HG03354 (cell line): Measurements from ENCODE around the gene PLEKHJ1.

ENCODE experiments used
- ATAC-seq: cut with Tn5 transposase; IDR thresholded peaks from one replicate; pipeline ENCODE4 v1.9.1; 2021; ENCODE audit warnings: mild to moderate bottlenecking; ENCODE audit not compliant: unreplicated experiment, poor library complexity, severe bottlenecking

Gene PLEKHJ1

DNA sequence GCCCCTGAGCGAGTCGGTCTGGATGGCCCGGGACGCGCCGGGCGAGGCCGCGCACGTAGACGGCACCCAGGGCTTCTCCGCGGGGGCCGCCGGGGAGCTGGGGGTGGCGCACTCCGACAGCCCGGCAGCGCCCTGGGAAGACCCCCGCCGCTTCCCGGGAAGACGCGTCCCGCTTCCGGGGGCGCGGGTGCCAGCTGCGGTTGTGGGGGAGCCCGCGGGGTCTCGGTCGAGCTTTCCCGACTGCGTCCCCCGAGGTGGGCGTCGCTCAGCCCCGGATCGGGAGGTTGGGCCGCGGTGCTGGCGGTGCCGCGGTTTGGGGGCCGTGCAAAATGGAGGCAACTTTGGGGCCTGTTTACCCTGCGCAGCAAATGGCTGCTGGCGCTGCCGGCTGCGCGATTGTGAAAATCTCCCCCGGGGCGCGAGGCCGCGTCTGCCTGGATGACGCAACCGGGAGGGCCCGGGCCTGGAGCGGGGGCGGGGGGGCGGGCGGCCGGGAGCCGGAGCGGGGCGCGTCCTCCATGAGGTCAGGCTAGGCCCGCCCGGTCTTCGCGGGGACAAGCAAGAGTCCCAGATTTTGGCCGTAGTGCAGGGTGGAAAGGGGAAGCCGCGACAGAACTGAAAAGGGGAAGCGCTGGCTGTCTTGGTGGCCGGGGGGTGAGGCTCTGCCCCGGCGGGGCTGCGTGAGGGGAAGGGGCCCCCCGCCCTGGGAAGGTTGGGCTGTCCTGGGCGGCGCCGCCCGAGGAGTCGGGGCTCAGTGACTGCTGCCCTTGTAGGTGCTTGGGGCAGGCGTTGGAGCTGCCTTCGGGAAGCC lies 34.5 kb upstream of the PLEKHJ1 start:
- ATAC-seq = no peak

- no peak for ATAC-seq
Measured at GRCh38 chr19:2270157-2270422, 34.0 kb upstream of the PLEKHJ1 start.

DNA sequence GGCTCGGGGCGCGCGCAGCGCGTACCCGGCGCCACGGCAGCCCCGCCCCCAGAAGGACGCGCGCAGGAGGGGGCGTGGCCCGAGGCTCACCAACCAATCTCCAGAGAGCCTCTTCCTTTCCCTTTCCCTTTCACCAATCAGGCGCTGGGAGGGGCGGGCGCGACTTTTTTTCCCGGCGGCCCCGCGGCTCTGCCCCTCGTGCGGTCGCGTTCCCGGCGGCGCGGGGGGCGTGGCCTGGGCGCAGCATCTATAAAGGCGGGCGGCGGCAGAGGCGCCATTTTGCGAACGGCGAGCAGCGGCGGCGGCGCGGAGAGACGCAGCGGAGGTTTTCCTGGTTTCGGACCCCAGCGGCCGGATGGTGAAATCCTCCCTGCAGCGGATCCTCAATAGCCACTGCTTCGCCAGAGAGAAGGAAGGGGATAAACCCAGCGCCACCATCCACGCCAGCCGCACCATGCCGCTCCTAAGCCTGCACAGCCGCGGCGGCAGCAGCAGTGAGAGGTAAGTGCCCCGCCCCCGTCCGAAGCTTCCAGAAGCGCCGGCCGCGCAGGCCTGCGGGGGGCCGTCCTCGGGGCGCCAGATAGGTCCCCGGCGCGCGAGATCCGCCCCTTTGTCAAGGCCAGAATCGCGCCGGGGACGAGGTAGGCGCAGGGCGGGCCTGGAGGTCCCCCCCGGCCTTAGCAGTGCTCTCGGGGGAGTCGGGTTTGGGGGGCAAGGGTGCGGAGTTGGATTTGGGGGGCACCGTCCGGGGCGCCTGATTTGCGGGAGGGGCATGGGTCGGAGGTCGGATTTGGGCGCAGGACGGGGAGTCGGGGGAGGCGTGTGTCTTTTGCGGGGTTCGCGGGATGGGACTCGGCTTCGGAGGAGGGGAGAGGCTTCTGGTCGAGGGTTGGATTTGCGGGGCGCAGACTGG lies 33.4 kb upstream of the PLEKHJ1 start:
- peak; percentile 57 for ATAC-seq

DNA sequence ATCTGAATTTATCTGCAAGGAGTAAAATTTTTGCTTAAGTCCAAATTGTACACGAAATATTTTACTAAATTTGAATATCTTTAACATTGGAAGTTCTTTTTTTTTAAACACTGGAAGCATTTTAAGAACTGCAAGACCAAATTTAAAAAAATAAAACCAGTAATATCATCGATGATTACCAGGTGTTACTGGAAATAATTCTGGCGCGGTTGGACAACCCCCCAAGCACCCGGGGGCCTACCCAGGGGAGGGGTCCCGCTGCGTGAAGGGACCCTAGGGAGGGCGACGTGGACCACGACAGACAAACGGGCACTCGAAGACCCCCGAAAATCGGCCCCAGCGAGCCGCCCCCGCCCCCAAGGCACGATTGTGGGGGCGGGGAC lies 32.7 kb upstream of the PLEKHJ1 start:
- ATAC-seq = no peak

GRCh38 chr19:2268480-2268830 lies 32.3 kb upstream of the PLEKHJ1 start:
- no peak for ATAC-seq

- ATAC-seq = no peak
Measured at GRCh38 chr19:2266183-2266993, 30.3 kb upstream of the PLEKHJ1 start.

DNA sequence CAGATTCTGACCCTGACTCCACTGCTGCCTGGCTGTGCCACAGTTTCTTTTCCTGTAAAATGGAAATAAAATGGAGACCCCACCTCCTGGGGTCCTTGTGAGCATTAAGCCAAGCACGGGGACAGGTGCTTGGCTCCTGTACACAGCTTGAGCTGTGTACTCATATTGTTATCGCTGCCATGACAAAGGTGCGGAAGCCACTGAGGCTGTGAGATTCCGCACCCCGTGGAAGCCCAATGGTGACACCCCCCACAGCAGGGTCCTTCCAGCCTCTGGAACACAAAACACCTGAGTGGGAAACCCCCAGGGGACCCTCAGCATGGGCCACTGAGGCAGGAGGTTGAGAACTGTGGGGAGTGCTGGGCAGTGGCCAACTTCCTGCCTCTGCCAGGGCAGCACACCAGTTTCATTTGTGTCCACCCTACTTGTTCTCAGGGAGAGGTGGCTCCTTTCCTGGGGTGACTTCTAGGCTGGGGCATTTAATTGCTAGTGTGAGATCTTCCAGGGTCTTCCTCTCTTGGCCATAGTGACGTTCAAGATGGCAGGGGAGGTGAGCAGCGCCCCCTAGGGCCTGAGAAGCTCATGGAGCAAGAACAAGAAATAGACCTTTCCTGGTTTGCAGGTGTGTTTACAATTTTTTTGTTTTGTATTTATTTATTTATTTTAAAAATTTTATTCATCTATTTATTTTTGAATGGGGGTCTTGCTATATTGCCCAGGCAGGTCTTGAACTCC lies 25.5 kb upstream of the PLEKHJ1 start:
- ATAC-seq = no peak

DNA sequence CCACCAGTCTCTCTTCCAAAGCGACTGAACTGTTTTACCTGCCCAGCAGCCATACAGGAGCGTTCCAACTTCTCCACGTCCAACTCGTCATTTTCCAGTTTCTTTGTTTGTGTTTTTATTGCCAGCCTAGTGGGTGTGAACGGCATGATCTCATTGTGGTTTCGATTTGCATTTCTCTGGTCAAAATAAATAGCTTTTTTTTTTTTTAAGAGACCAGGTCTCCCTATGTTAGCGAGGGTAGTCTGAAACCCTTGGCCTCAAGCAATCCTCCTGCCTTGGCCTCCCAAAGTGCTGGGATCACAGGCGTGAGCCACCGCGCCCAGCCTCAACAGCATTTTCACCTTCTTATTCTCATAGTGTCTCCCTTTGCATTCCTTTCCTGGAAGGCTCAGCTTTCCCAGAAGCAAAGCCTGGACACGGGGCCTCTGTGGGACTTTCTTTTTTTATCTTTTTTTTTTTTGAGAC lies 24.2 kb upstream of the PLEKHJ1 start:
- ATAC-seq = no peak

GRCh38 chr19:2259336-2259735 lies 23.2 kb upstream of the PLEKHJ1 start:
- no peak for ATAC-seq

- no peak for ATAC-seq
Measured at GRCh38 chr19:2255982-2256685, 20.0 kb upstream of the PLEKHJ1 start, which contains the start of gene JSRP1. JSRP1 (minus strand) TSS chr19:2256417; CDS start chr19:2255314, 1,103 bp downstream.

DNA sequence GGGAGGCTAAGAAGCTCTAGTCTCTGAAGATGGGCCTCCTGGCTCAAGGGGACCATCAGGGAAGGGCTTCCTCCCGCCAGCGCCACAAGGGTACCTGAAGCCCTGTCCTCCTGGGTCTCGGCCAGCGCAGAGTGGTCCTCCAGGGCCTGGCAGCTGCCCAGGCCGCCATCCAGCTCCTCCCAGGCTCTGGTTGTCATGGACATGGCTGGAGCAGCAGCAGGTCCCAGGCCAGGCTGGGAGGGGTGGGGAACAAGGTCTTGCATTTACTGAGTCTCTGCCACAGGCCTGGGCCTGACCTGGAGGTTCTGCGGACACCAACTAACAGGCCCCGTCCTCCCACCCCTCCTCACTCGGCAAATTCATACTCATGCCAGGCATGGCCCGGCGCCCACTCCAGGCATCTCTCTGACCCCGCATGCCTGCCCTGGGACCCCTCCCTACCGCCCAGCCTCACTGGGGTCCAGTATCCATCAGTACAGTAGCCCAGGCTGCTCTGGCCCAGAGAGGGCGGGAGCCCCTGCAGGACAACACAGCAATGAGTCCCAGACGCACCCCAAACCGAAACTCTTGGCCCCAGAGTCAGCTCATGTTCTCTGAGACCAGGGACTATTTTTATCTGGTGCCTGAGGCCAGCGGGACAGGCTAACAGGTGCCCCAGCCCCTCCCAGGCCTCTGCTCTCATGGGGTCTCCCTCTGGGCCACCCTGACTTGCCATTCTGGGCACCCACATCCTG lies 19.1 kb upstream of the PLEKHJ1 start:
- no peak for ATAC-seq

- ATAC-seq = no peak
Measured at GRCh38 chr19:2254064-2254872, 18.1 kb upstream of the PLEKHJ1 start.

GRCh38 chr19:2253106-2254063 lies 17.3 kb upstream of the PLEKHJ1 start:
- no peak for ATAC-seq

GRCh38 chr19:2252797-2253105 lies 16.6 kb upstream of the PLEKHJ1 start:
- no peak for ATAC-seq

- ATAC-seq = no peak
Measured at GRCh38 chr19:2252055-2252796, 16.1 kb upstream of the PLEKHJ1 start.
